GM12891 (cell line): ENCODE measurements around the gene AAMP.

ENCODE experiments used
- PAX5 ChIP-seq: IDR thresholded peaks from 2 replicates; pipeline ENCODE4 v1.6.1; 2011; ENCODE audit warnings: low read length, moderate library complexity, mild to moderate bottlenecking; ENCODE audit not compliant: insufficient read depth, severe bottlenecking
- POLR2A ChIP-seq: IDR thresholded peaks from 2 replicates; pipeline ENCODE4 v1.6.1; 2011; ENCODE audit warnings: low read depth, low read length, control low read depth
- POLR2AphosphoS5 ChIP-seq: IDR thresholded peaks from 2 replicates; pipeline ENCODE4 v1.6.1; 2011; ENCODE audit warnings: low read depth, low read length, control low read depth
- SPI1 ChIP-seq: IDR thresholded peaks from 2 replicates; pipeline ENCODE4 v1.6.1; 2011; ENCODE audit warnings: low read depth, low read length, control low read depth
- TAF1 ChIP-seq: IDR thresholded peaks from 2 replicates; pipeline ENCODE4 v1.6.1; 2011; ENCODE audit warnings: low read depth, low read length, control low read depth

DNA sequence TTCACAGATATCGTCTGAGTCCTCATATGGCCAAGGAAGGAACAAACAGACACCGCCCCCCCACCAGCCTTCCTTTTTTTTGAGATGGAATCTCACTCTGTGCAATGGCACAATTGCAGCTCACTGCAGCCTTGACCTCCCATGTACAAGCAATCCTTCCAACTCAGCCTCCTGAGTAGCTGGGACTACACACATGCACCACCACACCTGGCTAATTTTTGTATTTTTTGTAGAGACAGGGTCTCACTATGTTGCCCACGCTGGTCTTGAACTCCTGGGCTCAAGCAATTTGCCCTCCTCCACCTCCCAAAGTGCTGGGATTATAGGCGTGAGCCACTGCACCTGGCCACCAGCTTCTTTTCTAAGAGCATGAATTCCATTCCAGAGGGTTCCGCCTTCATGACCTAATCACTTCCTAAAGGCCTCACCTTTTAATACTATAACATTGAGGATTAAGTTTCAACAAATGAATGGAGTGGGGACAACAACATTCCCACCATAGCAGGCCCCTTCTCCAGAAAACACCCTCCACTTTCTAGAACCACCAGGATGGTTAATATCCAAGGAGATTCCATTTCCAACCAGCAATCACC is 24.6 kb upstream of the AAMP start:
- TF ChIP-seq POLR2AphosphoS5 (no peak), POLR2A (no peak), SPI1 (no peak), PAX5 (no peak), TAF1 (no peak)
